Measurements from ENCODE around the gene ADM2. TPM values are rescaled to one million over a fixed set of nuclear protein-coding genes. Genes with fewer than 3 reads are reported as not detected.

The ADM2 gene
- polyA plus RNA-seq, 1 of the 3 experiments (the other 2 are of a cell fraction) = 0.61 TPM

DNA sequence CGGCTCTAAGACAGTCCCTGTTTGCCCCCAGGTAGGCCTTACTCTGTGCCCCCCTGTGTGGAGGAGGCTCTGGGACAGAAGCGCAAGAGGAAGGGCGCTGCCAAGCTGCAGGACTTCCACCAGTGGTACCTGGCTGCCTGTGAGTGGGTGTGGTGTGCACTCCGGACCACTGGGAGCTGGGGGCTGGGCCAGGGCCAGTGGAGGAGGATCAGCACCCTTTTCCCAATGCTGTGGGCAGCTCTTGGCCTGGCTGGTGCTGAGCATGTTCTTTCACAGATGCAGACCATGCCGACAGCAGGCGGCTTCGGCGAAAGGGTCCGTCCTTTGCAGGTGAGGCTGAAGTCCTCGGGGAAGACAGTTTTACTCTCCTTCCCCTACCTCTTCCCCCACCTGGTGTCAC is 40.4 kb downstream of the ADM2 start:
- 98% methylated on average over 5 of the region's 10 CpGs for WGBS (ENCODE audit: low lambda C conversion rate)
- H3K9ac ChIP-seq = no peak overlapping the region
- no peak overlapping the region for H3K4me2 ChIP-seq
- H3K9me2 ChIP-seq = no peaks in the 10 kb centered on the region
- peaks cover 7 to 16% of the 10 kb centered on the region in 2 experiments; a peak in 2 of 4 replicates for H3K4me1 ChIP-seq (ENCODE audit: control insufficient read depth in 1 of 2, insufficient read depth in 2 of 2, low read depth in 1 of 2, low read length in 1 of 2)
- no peaks in the 10 kb centered on the region for H3K27me3 ChIP-seq (ENCODE audit: insufficient read depth)
- H4K20me1 ChIP-seq (ENCODE audit: insufficient read depth) = peaks cover 8% of the 10 kb centered on the region; the same call in 1 of the 2 replicates
- peaks cover 21% of the 10 kb centered on the region for H3K79me2 ChIP-seq (ENCODE audit: insufficient read depth)
- ChIA-PET POLR2A (no interaction called here), CTCF (interaction anchor here (2.5 kb wide), 1 partner anchor 24 kb away, joined by 6 read pairs; no protein-coding TSS in a partner anchor)
- H2AFZ ChIP-seq (ENCODE audit: low read depth) = no peak overlapping the region
- H3K9me3 ChIP-seq = no peaks in the 10 kb centered on the region
- peaks cover 8% of the 10 kb centered on the region for H3F3A ChIP-seq (replicated peaks; ENCODE audit: insufficient read depth)
- no peak for TF ChIP-seq GATA2 (CRISPR knock-in tag; IDR thresholded peaks at IDR 0.05)
- no peak for TF ChIP-seq CHD2 (IDR thresholded peaks at IDR 0.05; ENCODE audit: low read length, partially characterized antibody)
- TF ChIP-seq, protein P1, sequence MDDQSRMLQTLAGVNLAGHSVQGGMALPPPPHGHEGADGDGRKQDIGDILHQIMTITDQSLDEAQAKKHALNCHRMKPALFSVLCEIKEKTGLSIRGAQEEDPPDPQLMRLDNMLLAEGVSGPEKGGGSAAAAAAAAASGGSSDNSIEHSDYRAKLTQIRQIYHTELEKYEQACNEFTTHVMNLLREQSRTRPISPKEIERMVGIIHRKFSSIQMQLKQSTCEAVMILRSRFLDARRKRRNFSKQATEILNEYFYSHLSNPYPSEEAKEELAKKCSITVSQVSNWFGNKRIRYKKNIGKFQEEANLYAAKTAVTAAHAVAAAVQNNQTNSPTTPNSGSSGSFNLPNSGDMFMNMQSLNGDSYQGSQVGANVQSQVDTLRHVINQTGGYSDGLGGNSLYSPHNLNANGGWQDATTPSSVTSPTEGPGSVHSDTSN (IDR thresholded peaks at IDR 0.05) = no peak
- TF ChIP-seq, protein P2, sequence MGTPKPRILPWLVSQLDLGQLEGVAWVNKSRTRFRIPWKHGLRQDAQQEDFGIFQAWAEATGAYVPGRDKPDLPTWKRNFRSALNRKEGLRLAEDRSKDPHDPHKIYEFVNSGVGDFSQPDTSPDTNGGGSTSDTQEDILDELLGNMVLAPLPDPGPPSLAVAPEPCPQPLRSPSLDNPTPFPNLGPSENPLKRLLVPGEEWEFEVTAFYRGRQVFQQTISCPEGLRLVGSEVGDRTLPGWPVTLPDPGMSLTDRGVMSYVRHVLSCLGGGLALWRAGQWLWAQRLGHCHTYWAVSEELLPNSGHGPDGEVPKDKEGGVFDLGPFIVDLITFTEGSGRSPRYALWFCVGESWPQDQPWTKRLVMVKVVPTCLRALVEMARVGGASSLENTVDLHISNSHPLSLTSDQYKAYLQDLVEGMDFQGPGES (IDR thresholded peaks at IDR 0.05; ENCODE audit: low read depth, low read length) = no peak
- TF ChIP-seq NFIC (IDR thresholded peaks at IDR 0.05; ENCODE audit: borderline replicate concordance) = no peak
- TF ChIP-seq, protein P3, sequence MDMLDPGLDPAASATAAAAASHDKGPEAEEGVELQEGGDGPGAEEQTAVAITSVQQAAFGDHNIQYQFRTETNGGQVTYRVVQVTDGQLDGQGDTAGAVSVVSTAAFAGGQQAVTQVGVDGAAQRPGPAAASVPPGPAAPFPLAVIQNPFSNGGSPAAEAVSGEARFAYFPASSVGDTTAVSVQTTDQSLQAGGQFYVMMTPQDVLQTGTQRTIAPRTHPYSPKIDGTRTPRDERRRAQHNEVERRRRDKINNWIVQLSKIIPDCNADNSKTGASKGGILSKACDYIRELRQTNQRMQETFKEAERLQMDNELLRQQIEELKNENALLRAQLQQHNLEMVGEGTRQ (IDR thresholded peaks at IDR 0.05; ENCODE audit: borderline replicate concordance, low read depth, low read length) = no peak
- no peak for TF ChIP-seq EZH2phosphoT487 (IDR thresholded peaks at IDR 0.05; ENCODE audit: borderline replicate concordance, low read depth)
- no peak for TF ChIP-seq SMC3 (IDR thresholded peaks at IDR 0.05; ENCODE audit: low read depth, low read length)
- TF ChIP-seq, protein P4, sequence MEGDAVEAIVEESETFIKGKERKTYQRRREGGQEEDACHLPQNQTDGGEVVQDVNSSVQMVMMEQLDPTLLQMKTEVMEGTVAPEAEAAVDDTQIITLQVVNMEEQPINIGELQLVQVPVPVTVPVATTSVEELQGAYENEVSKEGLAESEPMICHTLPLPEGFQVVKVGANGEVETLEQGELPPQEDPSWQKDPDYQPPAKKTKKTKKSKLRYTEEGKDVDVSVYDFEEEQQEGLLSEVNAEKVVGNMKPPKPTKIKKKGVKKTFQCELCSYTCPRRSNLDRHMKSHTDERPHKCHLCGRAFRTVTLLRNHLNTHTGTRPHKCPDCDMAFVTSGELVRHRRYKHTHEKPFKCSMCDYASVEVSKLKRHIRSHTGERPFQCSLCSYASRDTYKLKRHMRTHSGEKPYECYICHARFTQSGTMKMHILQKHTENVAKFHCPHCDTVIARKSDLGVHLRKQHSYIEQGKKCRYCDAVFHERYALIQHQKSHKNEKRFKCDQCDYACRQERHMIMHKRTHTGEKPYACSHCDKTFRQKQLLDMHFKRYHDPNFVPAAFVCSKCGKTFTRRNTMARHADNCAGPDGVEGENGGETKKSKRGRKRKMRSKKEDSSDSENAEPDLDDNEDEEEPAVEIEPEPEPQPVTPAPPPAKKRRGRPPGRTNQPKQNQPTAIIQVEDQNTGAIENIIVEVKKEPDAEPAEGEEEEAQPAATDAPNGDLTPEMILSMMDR (IDR thresholded peaks at IDR 0.05) = no peak
- TF ChIP-seq, protein P5, sequence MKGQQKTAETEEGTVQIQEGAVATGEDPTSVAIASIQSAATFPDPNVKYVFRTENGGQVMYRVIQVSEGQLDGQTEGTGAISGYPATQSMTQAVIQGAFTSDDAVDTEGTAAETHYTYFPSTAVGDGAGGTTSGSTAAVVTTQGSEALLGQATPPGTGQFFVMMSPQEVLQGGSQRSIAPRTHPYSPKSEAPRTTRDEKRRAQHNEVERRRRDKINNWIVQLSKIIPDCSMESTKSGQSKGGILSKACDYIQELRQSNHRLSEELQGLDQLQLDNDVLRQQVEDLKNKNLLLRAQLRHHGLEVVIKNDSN (IDR thresholded peaks at IDR 0.05; ENCODE audit: borderline replicate concordance, low read depth) = no peak
- TF ChIP-seq TAF1 (IDR thresholded peaks at IDR 0.05; ENCODE audit: borderline replicate concordance, low read depth, low read length) = no peak
- no peak for TF ChIP-seq ELF1 (IDR thresholded peaks at IDR 0.05)
- H3K36me3 ChIP-seq (replicated peaks in 1 of 2; ENCODE audit: control insufficient read depth in 1 of 2, insufficient read depth in 2 of 2, low read length in 1 of 2) = peaks cover 7 to 50% of the 10 kb centered on the region in 2 experiments
- no peak overlapping the region for H3K4me3 ChIP-seq (ENCODE audit: low read depth in 2 of 2, low read length in 1 of 2)
- no peak overlapping the region for H3K27ac ChIP-seq (ENCODE audit: low read depth in 2 of 2, low read length in 1 of 2)
- no peak for DNase-seq

Measured in SK-N-SH (cell line).